HepG2 (cell line): ENCODE data around the gene CCDC93. TPM values are rescaled to one million over a fixed set of nuclear protein-coding genes. Genes with fewer than 3 reads are reported as not detected.

ENCODE experiments used
- ATAC-seq: fragments of 200-7000 bp; cut with Tn5 transposase; 3 replicates; pipeline ENCODE4 v1.9.1; 2020; ENCODE audit warnings: mild to moderate bottlenecking, moderate library complexity
- BruUV-seq: library from RNA; stranded (reverse); fragments of 400-500 nt; replicated peaks from 2 replicates; lab custom pipeline; 2021; lab: Mats Ljungman, UMichigan
- CTCF ChIA-PET: fragments of 300-600 bp; formaldehyde crosslinking; extraction: SDS; loops from one replicate; lab custom pipeline; 2021; ENCODE audit warnings: low total read pairs, inconsistent platforms, low intra/inter-chr PET ratio; lab: Yijun Ruan, JAX
- POLR2A ChIA-PET: fragments of 350-600 bp; sonication (Branson Sonifier 250); formaldehyde crosslinking; loops from one replicate; lab custom pipeline; 2020; ENCODE audit warnings: antibody characterized with exemption, inconsistent platforms; lab: Yijun Ruan, JAX
- DNase-seq: peaks from one replicate; pipeline ENCODE4 v3.0.0-alpha.2; 2015; ENCODE audit warnings: low spot score
- FAIRE-seq: peaks from 3 replicates; lab custom pipeline; 2011; peaks lifted over from hg19 to GRCh38; lab: Jason Lieb, UNC
- H2AFZ ChIP-seq: one replicate; pipeline ENCODE4 v1.6.1; 2011; ENCODE audit warnings: low read length, inconsistent platforms
- H3K27ac ChIP-seq: fragments of 300-600 bp; 3 replicates; pipeline ENCODE4 v1.8.0; 2011; ENCODE audit warnings: mixed run types, mild to moderate bottlenecking, mixed read lengths, low read length, inconsistent platforms; ENCODE audit not compliant: insufficient read depth; ENCODE audit errors: extremely low read length
- H3K27me3 ChIP-seq, 2 experiments: fragments of 200-600 bp in 1 of 2; 2 replicates in 1 of 2; 3 replicates in 1 of 2; pipeline versions ENCODE4 v1.6.0 to v1.8.0; 2011; ENCODE audit warnings: low read length in 2 of 2, mild to moderate bottlenecking in 2 of 2, moderate library complexity in 2 of 2, inconsistent platforms in 1 of 2; ENCODE audit not compliant: insufficient read depth in 2 of 2, control insufficient read depth in 1 of 2
- H3K36me3 ChIP-seq, 2 experiments: fragments of 200-600 bp in 1 of 2; replicated peaks in 1 of 2; 2 replicates in 1 of 2; 3 replicates in 1 of 2; pipeline versions ENCODE4 v1.5.1 to v1.8.0; 2011; ENCODE audit warnings: low read length in 2 of 2, inconsistent platforms in 1 of 2; ENCODE audit not compliant: insufficient read depth in 2 of 2, control insufficient read depth in 1 of 2
- H3K4me1 ChIP-seq: 2 replicates; pipeline ENCODE4 v1.5.1; 2012; ENCODE audit warnings: low read length, inconsistent platforms; ENCODE audit not compliant: insufficient read depth
- H3K4me2 ChIP-seq: 2 replicates; pipeline ENCODE4 v1.6.0; 2011; ENCODE audit warnings: low read depth, low read length, inconsistent platforms
- H3K4me3 ChIP-seq, 3 experiments: fragments of 200-600 bp in 1 of 3; sonication (generic), shearing (Covaris generic) in 1 of 3; replicated peaks in 1 of 3; 2 replicates each; pipeline ENCODE4 v1.5.1; 2011 to 2016; ENCODE audit warnings: low read length in 3 of 3, inconsistent platforms in 2 of 3, low read depth in 2 of 3, mild to moderate bottlenecking in 2 of 3, control low read depth in 1 of 3, mixed read lengths in 1 of 3; ENCODE audit not compliant: insufficient read depth in 1 of 3
- H3K79me2 ChIP-seq: one replicate; pipeline ENCODE4 v1.6.1; 2011; ENCODE audit warnings: low read length, inconsistent platforms; ENCODE audit not compliant: insufficient read depth
- H3K9ac ChIP-seq: 2 replicates; pipeline ENCODE4 v1.6.0; 2011; ENCODE audit warnings: mild to moderate bottlenecking, low read depth, low read length, inconsistent platforms; ENCODE audit not compliant: insufficient read depth
- H3K9me3 ChIP-seq: 2 replicates; pipeline ENCODE4 v1.5.1; 2012; ENCODE audit warnings: mild to moderate bottlenecking, low read length
- H4K20me1 ChIP-seq: 2 replicates; pipeline ENCODE4 v1.6.0; 2011; ENCODE audit warnings: inconsistent platforms, mild to moderate bottlenecking, low read length, moderate library complexity; ENCODE audit not compliant: insufficient read depth
- CBX1 ChIP-seq: IDR thresholded peaks from one replicate; pipeline ENCODE4 v1.6.1; 2016; ENCODE audit warnings: antibody characterized with exemption, low read depth
- FIP1L1 ChIP-seq: fragments of 200-400 bp; formaldehyde crosslinking; IDR thresholded peaks from 2 replicates; pipeline ENCODE4 v1.6.1; 2018; ENCODE audit warnings: low read depth, mild to moderate bottlenecking, low read length, moderate library complexity, borderline replicate concordance; ENCODE audit not compliant: insufficient read depth
- FOXJ3 ChIP-seq: sonication (generic); formaldehyde crosslinking; IDR thresholded peaks from 2 replicates; pipeline ENCODE4 v1.4.0; 2020; ENCODE audit warnings: missing genetic modification reagents, mild to moderate bottlenecking, borderline replicate concordance
- HNRNPK ChIP-seq: fragments of 200-400 bp; formaldehyde crosslinking; IDR thresholded peaks from 2 replicates; pipeline ENCODE4 v1.6.1; 2018; ENCODE audit warnings: low read length, low read depth, moderate library complexity, mild to moderate bottlenecking; ENCODE audit not compliant: poor library complexity, severe bottlenecking
- KLF15 ChIP-seq: sonication (generic); formaldehyde crosslinking; IDR thresholded peaks from 2 replicates; pipeline ENCODE4 v1.8.1; 2023; ENCODE audit warnings: borderline replicate concordance, mild to moderate bottlenecking, inconsistent platforms, missing genetic modification reagents, mixed read lengths
- STAT5B ChIP-seq: sonication (generic); formaldehyde crosslinking; IDR thresholded peaks from 2 replicates; pipeline ENCODE4 v1.4.0; 2020; ENCODE audit warnings: missing genetic modification reagents
- TCF7 ChIP-seq: sonication (generic); IDR thresholded peaks from 2 replicates; pipeline ENCODE4 v1.6.1; 2016; ENCODE audit warnings: antibody characterized with exemption, low read depth
- ZEB1 ChIP-seq: IDR thresholded peaks from 2 replicates; pipeline ENCODE4 v1.6.1; 2012; ENCODE audit warnings: mild to moderate bottlenecking, low read depth, inconsistent platforms; ENCODE audit not compliant: insufficient replicate concordance
- ZNF326 ChIP-seq: sonication (generic); formaldehyde crosslinking; IDR thresholded peaks from 2 replicates; pipeline ENCODE4 v1.4.0; 2020; ENCODE audit warnings: missing genetic modification reagents, borderline replicate concordance
- ZNF549 ChIP-seq: sonication (generic); formaldehyde crosslinking; IDR thresholded peaks from 2 replicates; pipeline ENCODE4 v1.5.0; 2020; ENCODE audit warnings: missing genetic modification reagents
- ZXDC ChIP-seq: sonication (generic); formaldehyde crosslinking; IDR thresholded peaks from 2 replicates; pipeline ENCODE4 v1.5.0; 2020; ENCODE audit warnings: mild to moderate bottlenecking, missing genetic modification reagents
- WGBS: methylation state at CpG from one replicate; pipeline ENCODE4 v1.1.6; 2017; ENCODE audit warnings: low lambda C conversion rate; 5-methylcytosine and 5-hydroxymethylcytosine counted together
- in situ Hi-C: cut with HindIII; loops from 2 replicates; pipeline ENCODE4 v1.10.0; 2017; ENCODE audit warnings: low pct_unique_long_range_greater_than_20kb; ENCODE audit not compliant: extremely low pct_ligation_motif_present
- intact Hi-C: fragments of 100-400 bp; cut with micrococcal nuclease; formaldehyde crosslinking; loops from one replicate; pipeline ENCODE4 v1.10.0; 2022; ENCODE audit not compliant: unreplicated experiment
- polyA plus RNA-seq, 8 experiments: library from polyadenylated mRNA; depleted of rRNA in 3 of 8; stranded (reverse) in 7 of 8; unstranded in 1 of 8; fragments of >200 nt; fragmentation: Illumina TruSeq in 4 of 8; extraction: Trizol in 4 of 8; gene quantifications; 2 replicates each; pipeline versions ENCODE4 v1.2.1 to v1.2.3, GENCODE V29; 2011 to 2016; ENCODE audit warnings: low read depth in 4 of 8, missing spikeins in 1 of 8, mixed read lengths in 1 of 8; ENCODE audit not compliant: insufficient read depth in 1 of 8
- total RNA-seq, 5 experiments: library from RNA; depleted of rRNA; stranded (reverse); fragments of >200 nt; fragmentation: Illumina TruSeq; extraction: Trizol; gene quantifications; 2 replicates each; pipeline ENCODE4 v1.2.3, GENCODE V29; 2016; ENCODE audit warnings: low read depth in 1 of 5

CCDC93 gene
- total and polyA plus RNA-seq, 2 of the 13 experiments (the other 11 are each of a cell fraction or from before 2014, with no cell fraction given) = 37.2 to 53.2 TPM

GRCh38 chr2:117987121-117987520 lies 26.7 kb downstream of the CCDC93 start:
- Histone ChIP-seq H3K27ac (no peak overlapping the region), H4K20me1 (0 out of 2 replicates have a peak, but pooled peaks cover 2% of the 10 kb centered on the region), H3K4me1 (0 out of 2 replicates have a peak, but pooled peaks cover 7% of the 10 kb centered on the region), H3K9ac (no peak overlapping the region), H3K9me3 (no peaks in the 10 kb centered on the region), H3K4me3 (no peak overlapping the region), H3K36me3 (peaks cover 15 to 74% of the 10 kb centered on the region in 2 experiments), H3K27me3 (no peaks in the 10 kb centered on the region), H2AFZ (no peak overlapping the region), H3K79me2 (no peaks in the 10 kb centered on the region), H3K4me2 (no peak overlapping the region)
- WGBS = 97% methylated on average over 2 of the region's 2 CpGs
- ChIA-PET POLR2A (no interaction called here), CTCF (no interaction called here)
- no peak for DNase-seq
- no peak for ATAC-seq
- intact Hi-C loops (no loop called here), in situ Hi-C loops (no loop called here)
- no TSS peak for BruUV-seq
- TF ChIP-seq CBX1 = no peak
- no peak for TF ChIP-seq FOXJ3 (CRISPR knock-in tag)
- TF ChIP-seq HNRNPK = no peak
- no peak for TF ChIP-seq ZNF326 (CRISPR knock-in tag)
- TF ChIP-seq FIP1L1 = no peak
- TF ChIP-seq KLF15 (CRISPR knock-in tag) = no peak
- TF ChIP-seq ZXDC = no peak
- TF ChIP-seq ZEB1 = no peak
- TF ChIP-seq TCF7 = no peak
- TF ChIP-seq STAT5B (CRISPR knock-in tag) = no peak
- TF ChIP-seq ZNF549 (CRISPR knock-in tag) = no peak
- FAIRE-seq = no peak
